Occipital lobe (tissue), 2 donors: Measurements from ENCODE around the gene IL1RAPL1. TPM values are rescaled to one million over a fixed set of nuclear protein-coding genes. Genes with fewer than 3 reads are reported as not detected.

Source experiments
- DNase-seq: peaks from one replicate; lab custom pipeline; 2025; lab: John Stamatoyannopoulos, UW
- total RNA-seq: library from RNA; depleted of rRNA; stranded (reverse); fragments of >200 nt; gene quantifications from one replicate; pipeline ENCODE4 v1.2.3, GENCODE V29; 2014

The IL1RAPL1 gene
- total RNA-seq, 1 donor from 2014 or later = 17.0 TPM

- no peak for DNase-seq
Measured at GRCh38 chrX:28626515-28626914, 39.3 kb downstream of the IL1RAPL1 start.

- DNase-seq = no peak
Measured at GRCh38 chrX:28628120-28628519, 40.9 kb downstream of the IL1RAPL1 start.

- DNase-seq = no peak
Measured at GRCh38 chrX:28638775-28639174, 51.5 kb downstream of the IL1RAPL1 start.

GRCh38 chrX:28639451-28639850 is 52.2 kb downstream of the IL1RAPL1 start:
- DNase-seq = no peak

GRCh38 chrX:28649541-28649940 is 62.3 kb downstream of the IL1RAPL1 start:
- DNase-seq = no peak

GRCh38 chrX:28651186-28651585 is 63.9 kb downstream of the IL1RAPL1 start:
- no peak for DNase-seq

- no peak for DNase-seq
Measured at GRCh38 chrX:28659269-28659668, 72.0 kb downstream of the IL1RAPL1 start.

- peak; percentile 0 for DNase-seq
Measured at GRCh38 chrX:28665778-28666177, 78.5 kb downstream of the IL1RAPL1 start.

GRCh38 chrX:28668303-28668702 is 81.1 kb downstream of the IL1RAPL1 start:
- no peak for DNase-seq

- no peak for DNase-seq
Measured at GRCh38 chrX:28668957-28669356, 81.7 kb downstream of the IL1RAPL1 start.

GRCh38 chrX:28670074-28670473 is 82.8 kb downstream of the IL1RAPL1 start:
- no peak for DNase-seq

GRCh38 chrX:28675173-28675572 is 87.9 kb downstream of the IL1RAPL1 start:
- no peak for DNase-seq

- DNase-seq = no peak
Measured at GRCh38 chrX:28693101-28693500, 105.9 kb downstream of the IL1RAPL1 start.

GRCh38 chrX:28697732-28698131 is 110.5 kb downstream of the IL1RAPL1 start:
- no peak for DNase-seq

- no peak for DNase-seq
Measured at GRCh38 chrX:28701222-28701621, 114.0 kb downstream of the IL1RAPL1 start.

GRCh38 chrX:28706964-28707363 is 119.7 kb downstream of the IL1RAPL1 start:
- DNase-seq = no peak

- no peak for DNase-seq
Measured at GRCh38 chrX:28709421-28709820, 122.2 kb downstream of the IL1RAPL1 start.

GRCh38 chrX:28717864-28718263 is 130.6 kb downstream of the IL1RAPL1 start:
- DNase-seq = no peak

- no peak for DNase-seq
Measured at GRCh38 chrX:28718450-28718849, 131.2 kb downstream of the IL1RAPL1 start.

GRCh38 chrX:28719620-28720019 is 132.4 kb downstream of the IL1RAPL1 start:
- DNase-seq = no peak

GRCh38 chrX:28752330-28752729 is 165.1 kb downstream of the IL1RAPL1 start:
- DNase-seq = no peak

GRCh38 chrX:28756175-28756574 is 168.9 kb downstream of the IL1RAPL1 start:
- DNase-seq = no peak

- no peak for DNase-seq
Measured at GRCh38 chrX:28756647-28757046, 169.4 kb downstream of the IL1RAPL1 start.

GRCh38 chrX:28757290-28757689 is 170.0 kb downstream of the IL1RAPL1 start:
- DNase-seq = no peak
